ENCODE data around the gene MXD4. TPM values are rescaled to one million over a fixed set of nuclear protein-coding genes. Genes with fewer than 3 reads are reported as not detected.
"Not testable (repeated sequence)": the region's sequence is repeated elsewhere in the genome, so short reads cannot be mapped to it uniquely, and the experiment has no call there.

The MXD4 gene
- total RNA-seq, 1 donor = 44.9 TPM

- DNase-seq (ENCODE audit: low read depth) = no peak
- no peak overlapping the region for H3K4me3 ChIP-seq (ENCODE audit: low read depth, low read length)
- TF ChIP-seq CTCF (IDR thresholded peaks at IDR 0.05; ENCODE audit: insufficient read depth, low read depth, low read length) = no peak
Measured at GRCh38 chr4:2283199-2283711, 21.3 kb upstream of the MXD4 start.

- TF ChIP-seq CTCF (IDR thresholded peaks at IDR 0.05; ENCODE audit: insufficient read depth, low read depth, low read length) = peak; percentile 36
- DNase-seq (ENCODE audit: low read depth) = no peak
- H3K4me3 ChIP-seq (ENCODE audit: low read depth, low read length) = no peak overlapping the region
Measured at GRCh38 chr4:2281575-2282343, 19.9 kb upstream of the MXD4 start.

GRCh38 chr4:2280531-2281300 is 18.8 kb upstream of the MXD4 start:
- DNase-seq (ENCODE audit: low read depth) = no peak
- H3K4me3 ChIP-seq (ENCODE audit: low read depth, low read length) = no peak overlapping the region
- no peak for TF ChIP-seq CTCF (IDR thresholded peaks at IDR 0.05; ENCODE audit: insufficient read depth, low read depth, low read length)

- no peak for TF ChIP-seq CTCF (IDR thresholded peaks at IDR 0.05; ENCODE audit: insufficient read depth, low read depth, low read length)
- no peak overlapping the region for H3K4me3 ChIP-seq (ENCODE audit: low read depth, low read length)
- no peak for DNase-seq (ENCODE audit: low read depth)
Measured at GRCh38 chr4:2277956-2278355, 16.0 kb upstream of the MXD4 start.

GRCh38 chr4:2276581-2277325 is 14.8 kb upstream of the MXD4 start:
- TF ChIP-seq CTCF (IDR thresholded peaks at IDR 0.05; ENCODE audit: insufficient read depth, low read depth, low read length) = no peak
- DNase-seq (ENCODE audit: low read depth) = no peak
- no peak overlapping the region for H3K4me3 ChIP-seq (ENCODE audit: low read depth, low read length)

- TF ChIP-seq CTCF (IDR thresholded peaks at IDR 0.05; ENCODE audit: insufficient read depth, low read depth, low read length) = no peak
- no peak for DNase-seq (ENCODE audit: low read depth)
- no peak overlapping the region for H3K4me3 ChIP-seq (ENCODE audit: low read depth, low read length)
Measured at GRCh38 chr4:2275546-2276251, 13.8 kb upstream of the MXD4 start.

- DNase-seq (ENCODE audit: low read depth); H3K4me3 ChIP-seq (ENCODE audit: low read depth, low read length): not testable (repeated sequence)
Measured at GRCh38 chr4:2275044-2275397, 13.1 kb upstream of the MXD4 start.

Data from fibroblast of villous mesenchyme (primary cell).